Immature natural killer cell (primary cell): Measurements from ENCODE around the gene CYTH2. TPM values are rescaled to one million over a fixed set of nuclear protein-coding genes. Genes with fewer than 3 reads are reported as not detected.
A peak's percentile ranks its signal among the peaks of the same experiment; 100 is the strongest.
"Not testable (repeated sequence)": the region's sequence is repeated elsewhere in the genome, so short reads cannot be mapped to it uniquely, and the experiment has no call there.

Experiments
- DNase-seq, 3 donors: peaks; one replicate each; pipeline ENCODE4 v3.0.0; 2022; ENCODE audit warnings: mixed read lengths in 1 of 3
- H3K27ac Mint-ChIP-seq, 6 donors: one replicate each; pipeline ENCODE4 v1.8.0; 2020; ENCODE audit warnings: mixed read lengths in 6 of 6, mild to moderate bottlenecking in 5 of 6, inconsistent platforms in 4 of 6, moderate library complexity in 3 of 6
- H3K27me3 Mint-ChIP-seq, 3 donors: one replicate each; pipeline ENCODE4 v1.8.0; 2020 to 2021; ENCODE audit warnings: low read depth in 3 of 3, mild to moderate bottlenecking in 3 of 3, mixed read lengths in 3 of 3, moderate library complexity in 3 of 3, inconsistent platforms in 1 of 3
- H3K36me3 Mint-ChIP-seq, 3 donors: one replicate each; pipeline ENCODE4 v1.8.0; 2020; ENCODE audit warnings: mixed read lengths in 3 of 3, inconsistent platforms in 2 of 3, mild to moderate bottlenecking in 2 of 3
- H3K4me1 Mint-ChIP-seq, 2 donors: one replicate each; pipeline ENCODE4 v1.8.0; 2020; ENCODE audit warnings: inconsistent platforms in 2 of 2, mild to moderate bottlenecking in 2 of 2, mixed read lengths in 2 of 2, moderate library complexity in 1 of 2
- H3K4me3 Mint-ChIP-seq, 5 donors: one replicate each; pipeline ENCODE4 v1.8.0; 2020; ENCODE audit warnings: mild to moderate bottlenecking in 5 of 5, mixed read lengths in 5 of 5, inconsistent platforms in 3 of 5, moderate library complexity in 3 of 5
- H3K9me3 Mint-ChIP-seq, 6 donors: one replicate each; pipeline ENCODE4 v1.8.0; 2020; ENCODE audit warnings: mild to moderate bottlenecking in 6 of 6, mixed read lengths in 6 of 6, inconsistent platforms in 4 of 6, moderate library complexity in 3 of 6
- polyA plus RNA-seq, 3 donors: library from polyadenylated mRNA; unstranded; fragments of 300-500 nt; fragmentation: Illumina TruSeq; gene quantifications; one replicate each; pipeline ENCODE4 v1.2.3, GENCODE V29; 2021

Gene CYTH2
- polyA plus RNA-seq, 3 donors from 2014 or later, result 14.4 to 37.6 (median 29.6) TPM

- no peak overlapping the region for H3K4me3 Mint-ChIP-seq
- no peak overlapping the region for H3K27ac Mint-ChIP-seq
- DNase-seq, result no peak
- no peaks in the 10 kb centered on the region for H3K9me3 Mint-ChIP-seq
- H3K36me3 Mint-ChIP-seq, result no peaks in the 10 kb centered on the region
- H3K4me1 Mint-ChIP-seq, result peaks cover 14% of the 10 kb centered on the region in 2 donors
- peaks cover 0 to 7% (median 7%) of the 10 kb centered on the region in 3 donors for H3K27me3 Mint-ChIP-seq
Observed at GRCh38 chr19:48511321-48511731, 42.2 kb downstream of the CYTH2 start.

- Mint-ChIP-seq H3K27ac (no peak within 1 kb of the TSS), H3K4me3 (peak within 1 kb of the TSS; percentile 33 to 64 (median 59)), H3K4me1 (peaks cover 14% of the 10 kb centered on the region in 2 donors), H3K36me3 (no peaks in the 10 kb centered on the region), H3K9me3 (no peaks in the 10 kb centered on the region), H3K27me3 (peaks cover 0 to 9% (median 7%) of the 10 kb centered on the region in 3 donors)
- DNase-seq, result peak; percentile 41 to 62 (median 44)
Observed at GRCh38 chr19:48511800-48512503, 42.8 kb downstream of the CYTH2 start, which contains the start of gene LMTK3. Gene LMTK3 (minus strand): TSS chr19:48511835. CDS start chr19:48511576, 259 bp downstream.

GRCh38 chr19:48512504-48513288 is 43.5 kb downstream of the CYTH2 start:
- Mint-ChIP-seq H3K4me3 (no peak overlapping the region), H3K9me3 (no peaks in the 10 kb centered on the region), H3K27me3 (peaks cover 0 to 9% (median 7%) of the 10 kb centered on the region in 3 donors), H3K36me3 (no peaks in the 10 kb centered on the region), H3K27ac (no peak overlapping the region), H3K4me1 (peaks cover 14% of the 10 kb centered on the region in 2 donors)
- no peak for DNase-seq

GRCh38 chr19:48513289-48514122 is 44.3 kb downstream of the CYTH2 start:
- Mint-ChIP-seq H3K27ac (peak overlapping the region in 3 of 6 donors; percentile 46 to 73 (median 68)), H3K9me3 (no peaks in the 10 kb centered on the region), H3K27me3 (peaks cover 1 to 9% (median 9%) of the 10 kb centered on the region in 3 donors), H3K4me1 (peaks cover 14% of the 10 kb centered on the region in 2 donors), H3K4me3 (no peak overlapping the region), H3K36me3 (no peaks in the 10 kb centered on the region)
- DNase-seq, result peak; percentile 38 to 50 (median 39)

GRCh38 chr19:48514123-48514458 is 44.9 kb downstream of the CYTH2 start:
- Mint-ChIP-seq H3K9me3 (no peaks in the 10 kb centered on the region), H3K4me1 (peaks cover 14% of the 10 kb centered on the region in 2 donors), H3K27ac (peak overlapping the region in 3 of 6 donors; percentile 46 to 73 (median 68))

GRCh38 chr19:48516536-48516935 is 47.4 kb downstream of the CYTH2 start:
- DNase-seq, result no peak
- H3K36me3 Mint-ChIP-seq, result no peaks in the 10 kb centered on the region
- no peak overlapping the region for H3K27ac Mint-ChIP-seq
- H3K9me3 Mint-ChIP-seq, result no peaks in the 10 kb centered on the region
- peaks cover 4 to 6% of the 10 kb centered on the region in 2 donors for H3K4me1 Mint-ChIP-seq
- H3K27me3 Mint-ChIP-seq, result peaks cover 4 to 10% (median 7%) of the 10 kb centered on the region in 3 donors
- no peak overlapping the region for H3K4me3 Mint-ChIP-seq

More at GRCh38 chr19:48514123-48514458, 44.9 kb downstream of the CYTH2 start:
- DNase-seq, result no peak
- Mint-ChIP-seq H3K36me3 (no peaks in the 10 kb centered on the region), H3K27me3 (peaks cover 3 to 9% (median 7%) of the 10 kb centered on the region in 3 donors), H3K4me3 (peak overlapping the region in 1 of 5 donors; percentile 45)

- H3K4me3 Mint-ChIP-seq, result no peak overlapping the region
- H3K27ac Mint-ChIP-seq, result no peak overlapping the region
Observed at GRCh38 chr19:48518207-48518606, 49.0 kb downstream of the CYTH2 start.

GRCh38 chr19:48519426-48519825 is 50.3 kb downstream of the CYTH2 start:
- not testable (repeated sequence) for H3K27ac Mint-ChIP-seq, H3K4me3 Mint-ChIP-seq, H3K9me3 Mint-ChIP-seq, H3K36me3 Mint-ChIP-seq, H3K4me1 Mint-ChIP-seq, DNase-seq
- H3K27me3 Mint-ChIP-seq, result peaks cover 4 to 18% (median 4%) of the 10 kb centered on the region in 3 donors

More at GRCh38 chr19:48518207-48518606, 49.0 kb downstream of the CYTH2 start:
- no peak for DNase-seq
- H3K27me3 Mint-ChIP-seq, result peaks cover 4 to 13% (median 7%) of the 10 kb centered on the region in 3 donors
- no peaks in the 10 kb centered on the region for H3K36me3 Mint-ChIP-seq
- peaks cover 4 to 6% of the 10 kb centered on the region in 2 donors for H3K4me1 Mint-ChIP-seq
- H3K9me3 Mint-ChIP-seq, result no peaks in the 10 kb centered on the region

GRCh38 chr19:48520134-48520533 is 51.0 kb downstream of the CYTH2 start:
- no peak overlapping the region for H3K4me3 Mint-ChIP-seq

GRCh38 chr19:48524221-48524620 is 55.1 kb downstream of the CYTH2 start:
- Mint-ChIP-seq H3K36me3 (peaks cover 0 to 3% (median 0%) of the 10 kb centered on the region in 3 donors), H3K27ac (no peak overlapping the region), H3K9me3 (peaks cover 3 to 30% (median 9%) of the 10 kb centered on the region in 6 donors), H3K27me3 (peaks cover 0 to 18% (median 4%) of the 10 kb centered on the region in 3 donors), H3K4me1 (no peaks in the 10 kb centered on the region), H3K4me3 (no peak overlapping the region)
- no peak for DNase-seq

More at GRCh38 chr19:48520134-48520533, 51.0 kb downstream of the CYTH2 start:
- Mint-ChIP-seq H3K36me3 (no peaks in the 10 kb centered on the region), H3K4me1 (no peaks in the 10 kb centered on the region), H3K9me3 (peaks cover 0 to 12% (median 2%) of the 10 kb centered on the region in 6 donors), H3K27me3 (peaks cover 4 to 21% (median 6%) of the 10 kb centered on the region in 3 donors), H3K27ac (no peak overlapping the region)
- DNase-seq, result no peak

- H3K36me3 Mint-ChIP-seq, result peaks cover 0 to 3% (median 0%) of the 10 kb centered on the region in 3 donors
- no peak overlapping the region for H3K4me3 Mint-ChIP-seq
- no peak overlapping the region for H3K27ac Mint-ChIP-seq
- DNase-seq, result no peak
- peaks cover 2 to 18% (median 4%) of the 10 kb centered on the region in 3 donors for H3K27me3 Mint-ChIP-seq
- H3K4me1 Mint-ChIP-seq, result no peaks in the 10 kb centered on the region
- H3K9me3 Mint-ChIP-seq, result peaks cover 3 to 35% (median 10%) of the 10 kb centered on the region in 6 donors
Observed at GRCh38 chr19:48524732-48525131, 55.6 kb downstream of the CYTH2 start.

GRCh38 chr19:48529156-48529555 is 60.0 kb downstream of the CYTH2 start:
- H3K36me3 Mint-ChIP-seq, result peaks cover 0 to 3% (median 0%) of the 10 kb centered on the region in 3 donors

GRCh38 chr19:48530066-48530720 is 61.0 kb downstream of the CYTH2 start:
- Mint-ChIP-seq H3K27me3 (peaks cover 0 to 4% (median 2%) of the 10 kb centered on the region in 3 donors), H3K36me3 (peaks cover 0 to 3% (median 0%) of the 10 kb centered on the region in 3 donors), H3K9me3 (peaks cover 3 to 29% (median 6%) of the 10 kb centered on the region in 6 donors), H3K27ac (no peak overlapping the region), H3K4me3 (no peak overlapping the region), H3K4me1 (no peaks in the 10 kb centered on the region)
- no peak for DNase-seq

More at GRCh38 chr19:48529156-48529555, 60.0 kb downstream of the CYTH2 start:
- DNase-seq, result no peak
- peaks cover 2 to 9% (median 2%) of the 10 kb centered on the region in 3 donors for H3K27me3 Mint-ChIP-seq
- H3K9me3 Mint-ChIP-seq, result peaks cover 3 to 38% (median 9%) of the 10 kb centered on the region in 6 donors
- H3K4me3 Mint-ChIP-seq, result no peak overlapping the region
- no peak overlapping the region for H3K27ac Mint-ChIP-seq
- no peaks in the 10 kb centered on the region for H3K4me1 Mint-ChIP-seq
